Nephron (organoid): Measurements from ENCODE around the gene MCF2L.

Experiments used
- H3K27ac Mint-ChIP-seq, 3 experiments: 2 replicates each; pipeline ENCODE4 v1.8.0; 2020; ENCODE audit warnings: mixed read lengths in 3 of 3, mild to moderate bottlenecking in 2 of 3, moderate library complexity in 1 of 3
- H3K27me3 Mint-ChIP-seq: 2 replicates; pipeline ENCODE4 v1.8.0; 2021; ENCODE audit warnings: low read depth, mild to moderate bottlenecking, moderate library complexity, mixed read lengths
- H3K36me3 Mint-ChIP-seq: 2 replicates; pipeline ENCODE4 v1.8.0; 2020; ENCODE audit warnings: low read depth, mixed read lengths
- H3K4me1 Mint-ChIP-seq: 2 replicates; pipeline ENCODE4 v1.8.0; 2020; ENCODE audit warnings: mixed read lengths
- H3K4me3 Mint-ChIP-seq, 3 experiments: 2 replicates each; pipeline ENCODE4 v1.8.0; 2020; ENCODE audit warnings: mild to moderate bottlenecking in 3 of 3, mixed read lengths in 3 of 3, moderate library complexity in 2 of 3
- H3K9me3 Mint-ChIP-seq: 2 replicates; pipeline ENCODE4 v1.8.0; 2020; ENCODE audit warnings: mixed read lengths
- CTCF ChIP-seq, 3 experiments: fragments of 200-600 bp; sonication (generic); IDR thresholded peaks; one replicate each; pipeline ENCODE4 v1.5.0; 2021; ENCODE audit warnings: antibody characterized with exemption in 3 of 3; ENCODE audit not compliant: unreplicated experiment in 3 of 3

The MCF2L gene

GRCh38 chr13:112965573-112966115, 3.4 kb upstream of the MCF2L start:
- TF ChIP-seq CTCF (IDR thresholded peaks at IDR 0.05; ENCODE audit: unreplicated experiment in 3 of 3), result no peak
- peaks cover 20% of the 10 kb centered on the region for H3K4me1 Mint-ChIP-seq
- H3K27me3 Mint-ChIP-seq, result peaks cover 29% of the 10 kb centered on the region
- H3K27ac Mint-ChIP-seq, result peak overlapping the region in 1 of 3 experiments; percentile 23
- no peaks in the 10 kb centered on the region for H3K9me3 Mint-ChIP-seq
- H3K36me3 Mint-ChIP-seq, result no peaks in the 10 kb centered on the region
- H3K4me3 Mint-ChIP-seq, result peak overlapping the region; percentile 26 to 64 (median 61)

- H3K9me3 Mint-ChIP-seq, result no peaks in the 10 kb centered on the region
- H3K4me1 Mint-ChIP-seq, result peaks cover 19% of the 10 kb centered on the region
- no peaks in the 10 kb centered on the region for H3K36me3 Mint-ChIP-seq
- no peak overlapping the region for H3K27ac Mint-ChIP-seq
- no peak for TF ChIP-seq CTCF (IDR thresholded peaks at IDR 0.05; ENCODE audit: unreplicated experiment in 3 of 3)
- H3K4me3 Mint-ChIP-seq, result peak overlapping the region; percentile 41 to 54 (median 47)
- peaks cover 39% of the 10 kb centered on the region for H3K27me3 Mint-ChIP-seq
Observed at GRCh38 chr13:112966776-112967175, 2.2 kb upstream of the MCF2L start.

GRCh38 chr13:112967686-112968379, 1.2 kb upstream of the MCF2L start:
- H3K27ac Mint-ChIP-seq, result no peak overlapping the region
- H3K27me3 Mint-ChIP-seq, result peaks cover 39% of the 10 kb centered on the region
- peak overlapping the region; percentile 80 to 88 (median 86) for H3K4me3 Mint-ChIP-seq
- H3K9me3 Mint-ChIP-seq, result peaks cover 2% of the 10 kb centered on the region
- TF ChIP-seq CTCF (IDR thresholded peaks at IDR 0.05; ENCODE audit: unreplicated experiment in 3 of 3), result no peak
- H3K36me3 Mint-ChIP-seq, result no peaks in the 10 kb centered on the region
- peaks cover 16% of the 10 kb centered on the region for H3K4me1 Mint-ChIP-seq

GRCh38 chr13:112968380-112968909, 569 bp upstream of the MCF2L start:
- no peaks in the 10 kb centered on the region for H3K36me3 Mint-ChIP-seq
- peak in 2 of 3 experiments; percentile 20 to 32 for TF ChIP-seq CTCF (IDR thresholded peaks at IDR 0.05; ENCODE audit: unreplicated experiment in 3 of 3)
- H3K27ac Mint-ChIP-seq, result no peak overlapping the region

GRCh38 chr13:112969692-112970338, 801 bp downstream of the MCF2L start:
- Mint-ChIP-seq H3K4me1 (peaks cover 16% of the 10 kb centered on the region), H3K9me3 (peaks cover 2% of the 10 kb centered on the region), H3K27ac (peak overlapping the region; percentile 5 to 27 (median 20)), H3K27me3 (peaks cover 39% of the 10 kb centered on the region), H3K4me3 (peak overlapping the region; percentile 84 to 94 (median 89)), H3K36me3 (peaks cover 4% of the 10 kb centered on the region)
- TF ChIP-seq CTCF (IDR thresholded peaks at IDR 0.05; ENCODE audit: unreplicated experiment in 3 of 3), result no peak

More at GRCh38 chr13:112968380-112968909, 569 bp upstream of the MCF2L start:
- H3K27me3 Mint-ChIP-seq, result peaks cover 39% of the 10 kb centered on the region
- H3K9me3 Mint-ChIP-seq, result peaks cover 2% of the 10 kb centered on the region
- H3K4me3 Mint-ChIP-seq, result peak overlapping the region; percentile 80 to 88 (median 86)
- H3K4me1 Mint-ChIP-seq, result peaks cover 16% of the 10 kb centered on the region
